Ascending aorta (tissue), 2 donors: Measurements from ENCODE around the gene IHH. TPM values are rescaled to one million over a fixed set of nuclear protein-coding genes. Genes with fewer than 3 reads are reported as not detected.

Source experiments
- DNase-seq, 2 donors: peaks; one replicate each; pipeline ENCODE4 v3.0.0-alpha.2; 2019; ENCODE audit warnings: low spot score in 2 of 2
- H3K27ac ChIP-seq, 2 donors: fragments of 200-600 bp; sonication (generic); one replicate each; pipeline ENCODE4 v1.5.1; 2016 to 2017; ENCODE audit warnings: mild to moderate bottlenecking in 1 of 2
- H3K27me3 ChIP-seq: fragments of 200-600 bp; sonication (generic); one replicate; pipeline ENCODE4 v1.5.1; 2017
- H3K36me3 ChIP-seq, 2 donors: fragments of 200-600 bp; sonication (generic); one replicate each; pipeline ENCODE4 v1.5.1; 2016
- H3K4me1 ChIP-seq, 2 donors: fragments of 200-600 bp; sonication (generic); one replicate each; pipeline ENCODE4 v1.5.1; 2016 to 2017; ENCODE audit warnings: mild to moderate bottlenecking in 1 of 2
- H3K4me3 ChIP-seq, 2 donors: fragments of 200-600 bp; sonication (generic); one replicate each; pipeline ENCODE4 v1.5.1; 2016 to 2017; ENCODE audit warnings: mild to moderate bottlenecking in 1 of 2
- H3K9me3 ChIP-seq, 2 donors: fragments of 200-600 bp; sonication (generic); one replicate each; pipeline ENCODE4 v1.5.1; 2016
- CTCF ChIP-seq, 3 experiments: fragments of 200-600 bp in 2 of 3; fragments of 450-650 bp in 1 of 3; sonication (generic) in 2 of 3; IDR thresholded peaks; one replicate each; pipeline ENCODE4 v1.5.1; 2016 to 2019; ENCODE audit warnings: antibody characterized with exemption in 3 of 3, mild to moderate bottlenecking in 1 of 3, moderate library complexity in 1 of 3
- intact Hi-C: fragments of 100-400 bp; cut with DNase I; formaldehyde crosslinking; loops from one replicate; pipeline ENCODE4 v1.15.1; 2023
- total RNA-seq: library from RNA; depleted of rRNA; stranded (reverse); fragments of >200 nt; gene quantifications from one replicate; pipeline ENCODE4 v1.1.0, GENCODE V29; 2016

IHH gene
- total RNA-seq, 1 donor from 2014 or later: not detected

- Histone ChIP-seq H3K36me3 (no peaks in the 10 kb centered on the region), H3K27me3 (peaks cover 8% of the 10 kb centered on the region), H3K27ac (no peak overlapping the region), H3K4me1 (no peaks in the 10 kb centered on the region), H3K9me3 (no peaks in the 10 kb centered on the region), H3K4me3 (no peak overlapping the region)
- intact Hi-C loops: no loop called here
- no peak for TF ChIP-seq CTCF (IDR thresholded peaks at IDR 0.05)
- DNase-seq: no peak
These were observed 18.0 kb downstream of the IHH start for GRCh38 chr2:219042750-219043149.

GRCh38 chr2:219042157-219042556, 18.6 kb downstream of the IHH start:
- Histone ChIP-seq H3K27me3 (peaks cover 8% of the 10 kb centered on the region), H3K4me1 (no peaks in the 10 kb centered on the region), H3K9me3 (no peaks in the 10 kb centered on the region), H3K36me3 (no peaks in the 10 kb centered on the region), H3K4me3 (no peak overlapping the region), H3K27ac (no peak overlapping the region)
- DNase-seq: no peak
- TF ChIP-seq CTCF (IDR thresholded peaks at IDR 0.05): no peak
- intact Hi-C loops: no loop called here

- Histone ChIP-seq H3K27me3 (peaks cover 8% of the 10 kb centered on the region), H3K36me3 (no peaks in the 10 kb centered on the region), H3K4me3 (no peak within 1 kb of the TSS), H3K4me1 (no peaks in the 10 kb centered on the region), H3K27ac (no peak within 1 kb of the TSS), H3K9me3 (no peaks in the 10 kb centered on the region)
- DNase-seq: no peak
- TF ChIP-seq CTCF (IDR thresholded peaks at IDR 0.05): no peak
- intact Hi-C loops: no loop called here
These were observed 19.5 kb downstream of the IHH start, which contains the start of gene CFAP65 for GRCh38 chr2:219041252-219041651. Gene CFAP65 (minus strand): TSS chr2:219041516. CDS start chr2:219039048, 2,468 bp downstream.

- Histone ChIP-seq H3K36me3 (no peaks in the 10 kb centered on the region), H3K4me1 (no peaks in the 10 kb centered on the region), H3K9me3 (no peaks in the 10 kb centered on the region), H3K27ac (no peak overlapping the region), H3K27me3 (peaks cover 8% of the 10 kb centered on the region), H3K4me3 (no peak overlapping the region)
- intact Hi-C loops: no loop called here
- DNase-seq: no peak
- TF ChIP-seq CTCF (IDR thresholded peaks at IDR 0.05): no peak
These were observed 22.1 kb downstream of the IHH start for GRCh38 chr2:219038600-219038999.

GRCh38 chr2:219037783-219038499, 22.8 kb downstream of the IHH start:
- Histone ChIP-seq H3K27me3 (peaks cover 8% of the 10 kb centered on the region), H3K36me3 (no peaks in the 10 kb centered on the region), H3K4me1 (no peaks in the 10 kb centered on the region), H3K4me3 (no peak overlapping the region), H3K27ac (no peak overlapping the region), H3K9me3 (no peaks in the 10 kb centered on the region)
- intact Hi-C loops: no loop called here
- no peak for DNase-seq
- no peak for TF ChIP-seq CTCF (IDR thresholded peaks at IDR 0.05)
